CD4-positive, alpha-beta T cell treated with Interleukin-10 for 1 hour (primary cell): ENCODE measurements around the gene GRM1.

Experiments used
- DNase-seq: peaks from one replicate; pipeline ENCODE4 v3.0.0-alpha.2; 2020

GRM1 gene

DNA sequence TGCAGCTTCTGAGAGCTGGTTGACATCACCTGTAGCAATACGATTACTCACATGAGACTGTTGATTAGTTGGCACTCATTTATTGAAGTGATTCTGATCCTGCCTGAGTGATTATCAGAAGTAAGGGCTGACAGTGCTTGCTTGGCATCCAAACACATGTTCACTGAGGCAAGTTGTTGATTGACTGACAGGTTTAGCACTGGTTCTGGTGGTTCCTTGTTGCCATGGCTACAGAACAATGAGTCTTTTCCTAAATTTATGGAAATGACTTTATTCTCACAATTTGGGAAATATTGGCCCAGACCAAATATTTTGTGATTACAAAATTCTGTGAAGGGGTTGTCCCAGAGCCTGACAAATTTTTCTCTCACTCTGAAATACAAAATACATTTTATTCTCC lies 368.8 kb downstream of the GRM1 start:
- DNase-seq, result no peak

DNA sequence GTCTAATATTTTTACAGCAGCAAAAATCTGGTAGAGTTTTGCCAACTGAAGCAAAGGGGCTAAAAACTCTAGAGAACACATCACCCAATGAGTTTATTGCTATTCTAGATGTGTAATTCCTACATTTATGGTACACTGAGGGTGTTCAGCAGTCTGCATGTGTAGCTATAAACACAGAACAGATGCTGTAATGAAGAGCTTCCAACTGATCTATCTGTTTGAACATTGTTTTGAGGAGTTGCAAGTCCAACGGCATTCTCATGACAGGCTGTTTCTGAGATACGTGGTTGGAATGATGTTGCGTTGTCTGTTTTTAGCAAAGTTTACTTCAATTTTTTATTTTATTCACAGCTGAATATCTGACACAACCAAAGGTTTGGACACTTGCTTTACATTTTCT lies 373.6 kb downstream of the GRM1 start:
- DNase-seq, result no peak

DNA sequence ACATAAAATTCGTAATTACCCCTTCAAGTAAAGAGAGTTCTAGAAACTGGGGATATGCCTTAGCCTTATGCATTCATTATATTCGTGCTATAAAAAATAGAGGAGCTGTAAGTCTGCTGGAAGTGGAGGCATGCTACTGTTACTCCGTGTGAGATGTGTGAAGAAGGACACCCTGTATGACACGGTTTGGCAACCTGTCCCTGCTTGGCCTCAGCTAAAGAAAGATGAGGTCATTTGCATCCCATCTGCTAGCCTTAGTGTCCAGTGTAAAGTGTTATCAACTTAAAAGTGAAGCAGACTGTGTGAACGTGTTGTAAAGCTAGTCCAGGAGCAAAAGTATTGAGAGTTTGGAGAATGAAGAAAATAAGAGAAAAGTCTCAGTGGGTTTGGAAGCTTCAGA lies 379.7 kb downstream of the GRM1 start:
- DNase-seq, result no peak

DNA sequence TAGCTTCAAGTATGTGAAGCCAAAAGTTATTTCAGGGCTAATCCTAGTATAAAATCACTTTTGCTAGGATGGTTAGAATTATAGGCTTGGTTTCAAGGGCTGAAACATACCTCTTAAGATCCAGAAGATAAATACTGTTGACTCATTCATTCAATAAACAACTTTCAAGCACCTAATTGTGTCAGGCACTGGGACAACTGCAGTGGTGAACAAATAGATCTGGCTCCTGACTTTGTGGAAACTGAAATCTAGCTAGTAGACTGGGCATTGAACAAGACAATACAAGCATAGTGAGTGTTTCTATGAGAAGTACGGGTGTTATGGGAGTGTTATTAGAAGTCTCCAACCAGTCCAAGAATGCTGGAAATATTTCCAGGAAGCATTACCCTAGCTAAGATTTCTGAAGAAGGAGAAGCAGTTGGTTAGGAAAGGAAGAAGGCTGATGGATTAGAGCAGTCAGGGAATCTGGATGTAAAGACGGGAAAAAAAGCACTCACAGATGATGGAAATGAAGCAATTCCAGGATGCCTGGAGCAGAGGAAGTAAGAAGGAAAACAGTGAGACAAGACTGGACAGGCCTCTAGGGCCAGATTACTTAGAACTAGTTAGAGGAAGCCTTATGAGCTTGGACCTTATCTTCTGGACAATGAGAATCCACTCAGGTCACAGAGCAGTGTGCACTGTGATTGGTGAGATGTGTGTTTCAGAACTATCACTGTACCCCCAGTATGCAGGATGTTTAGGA lies 382.2 kb downstream of the GRM1 start:
- no peak for DNase-seq

DNA sequence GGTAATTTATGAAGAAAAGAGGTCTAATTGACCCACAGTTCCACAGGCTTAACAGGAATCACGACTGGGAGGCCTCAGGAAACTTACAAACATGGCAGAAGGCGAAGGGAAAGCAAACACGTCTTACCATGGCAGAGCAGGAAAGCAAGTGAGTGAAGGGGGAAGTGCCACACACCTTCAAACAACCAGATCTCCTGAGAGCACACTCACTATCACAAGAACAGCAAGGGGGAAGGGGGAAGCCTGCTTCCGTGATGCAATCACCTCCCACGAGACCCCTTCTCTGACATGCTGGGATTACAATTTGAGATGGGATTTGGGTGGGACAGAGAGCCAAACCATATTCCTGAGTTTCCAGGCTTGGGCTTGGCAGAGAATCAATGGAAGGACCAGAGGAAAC lies 390.7 kb downstream of the GRM1 start:
- DNase-seq, result no peak

DNA sequence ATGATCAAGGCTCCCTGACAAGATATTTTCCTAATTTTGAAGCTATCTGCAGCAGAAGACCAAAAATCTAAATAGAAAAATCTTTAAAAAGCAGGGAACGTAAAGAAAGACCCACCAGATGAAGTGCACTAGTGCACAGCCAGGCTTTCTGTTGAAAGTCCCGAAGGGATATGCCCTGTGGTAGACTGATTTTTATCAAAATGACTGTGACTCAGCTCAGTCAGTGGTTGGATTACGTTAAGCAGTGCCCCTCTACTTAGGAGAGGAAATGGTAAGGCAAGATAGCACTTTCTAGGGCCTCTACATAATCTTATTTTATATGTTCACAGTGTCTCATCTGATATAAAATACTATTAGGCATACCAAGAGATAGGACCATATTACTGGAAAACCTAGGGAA lies 391.4 kb downstream of the GRM1 start:
- DNase-seq, result no peak

DNA sequence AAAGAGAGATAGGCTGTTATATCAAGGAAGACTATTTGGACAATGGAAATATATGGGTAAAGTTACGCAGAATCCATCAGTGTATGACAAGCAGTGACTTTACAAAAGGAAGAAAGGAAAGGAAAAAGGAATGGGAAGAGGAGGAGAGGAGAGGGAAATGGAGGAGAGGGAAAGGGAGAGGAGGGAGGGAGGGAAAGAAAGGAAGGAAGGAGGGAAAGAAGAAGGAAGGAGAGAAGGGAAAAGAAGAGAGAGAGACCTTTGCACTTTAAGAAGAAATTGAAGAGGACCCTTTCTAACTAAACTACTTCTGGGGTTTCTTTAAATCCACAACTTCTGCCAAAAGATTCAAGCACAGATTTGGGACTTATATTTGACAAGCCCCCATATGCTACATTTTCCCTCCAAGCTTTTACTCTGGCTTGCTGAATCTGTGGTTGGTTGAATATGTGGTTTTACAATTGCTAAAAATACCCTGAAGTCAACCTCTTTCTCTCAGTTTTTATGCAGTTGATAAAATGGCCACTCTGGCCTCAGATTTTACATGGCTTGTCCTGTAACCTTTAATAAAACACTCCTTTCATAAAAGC lies 394.0 kb downstream of the GRM1 start:
- DNase-seq, result no peak

DNA sequence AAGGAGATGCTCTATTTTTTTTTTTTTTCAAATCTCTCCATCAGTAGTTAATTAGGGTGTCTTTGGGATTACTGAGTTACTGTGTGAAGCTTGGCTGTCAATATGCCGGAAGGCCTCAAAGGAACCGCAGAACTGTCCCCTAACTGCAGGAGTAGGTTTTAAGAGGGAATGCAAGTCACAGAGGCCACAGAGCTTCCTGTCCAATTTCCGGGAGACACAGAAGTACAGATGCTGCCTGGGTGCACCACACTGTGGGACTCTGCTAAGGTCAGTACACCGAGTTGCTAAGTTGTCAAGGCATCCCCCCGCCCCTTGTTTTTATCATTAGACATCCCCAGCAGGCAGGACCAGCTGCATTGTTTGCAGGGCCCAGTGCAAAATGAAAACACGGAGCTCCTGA lies 394.6 kb downstream of the GRM1 start:
- DNase-seq, result no peak

DNA sequence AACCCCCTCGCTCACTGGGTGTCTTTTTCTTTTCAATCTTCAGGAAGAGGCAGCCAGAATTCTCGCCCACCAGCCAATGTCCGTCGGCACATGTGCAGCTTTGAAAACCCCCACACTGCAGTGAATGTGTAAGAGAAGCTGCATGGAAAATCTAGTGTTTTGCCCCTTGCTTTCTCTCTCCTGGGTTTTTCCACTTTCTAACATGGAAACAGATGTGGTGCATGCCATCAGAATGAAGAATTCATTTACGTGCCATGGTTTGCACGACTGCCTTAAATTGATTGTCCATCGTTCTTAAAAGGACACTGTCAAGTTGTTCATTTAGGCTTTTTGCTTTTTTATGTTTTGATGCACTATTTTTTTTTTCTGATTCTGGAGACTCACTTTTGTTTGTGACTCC lies 397.7 kb downstream of the GRM1 start:
- no peak for DNase-seq

DNA sequence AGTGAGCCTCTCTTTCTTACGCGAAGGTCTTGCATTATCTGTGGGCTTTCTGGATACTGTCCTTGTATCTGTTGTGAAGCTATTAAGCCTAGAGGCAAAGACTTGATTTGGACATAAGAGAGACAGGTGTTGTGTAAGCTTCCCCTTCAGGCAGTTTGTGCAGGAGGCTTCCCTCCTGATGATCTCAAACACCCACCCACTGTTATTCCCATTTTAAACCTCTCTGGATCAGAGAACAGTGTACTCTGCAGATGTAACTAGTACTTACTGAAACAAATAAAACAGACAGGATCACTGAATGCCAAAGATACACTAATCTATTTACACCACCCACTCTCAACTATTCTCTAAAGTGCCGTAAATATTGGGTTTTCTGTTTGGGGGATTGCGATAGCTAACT lies 401.0 kb downstream of the GRM1 start:
- no peak for DNase-seq

DNA sequence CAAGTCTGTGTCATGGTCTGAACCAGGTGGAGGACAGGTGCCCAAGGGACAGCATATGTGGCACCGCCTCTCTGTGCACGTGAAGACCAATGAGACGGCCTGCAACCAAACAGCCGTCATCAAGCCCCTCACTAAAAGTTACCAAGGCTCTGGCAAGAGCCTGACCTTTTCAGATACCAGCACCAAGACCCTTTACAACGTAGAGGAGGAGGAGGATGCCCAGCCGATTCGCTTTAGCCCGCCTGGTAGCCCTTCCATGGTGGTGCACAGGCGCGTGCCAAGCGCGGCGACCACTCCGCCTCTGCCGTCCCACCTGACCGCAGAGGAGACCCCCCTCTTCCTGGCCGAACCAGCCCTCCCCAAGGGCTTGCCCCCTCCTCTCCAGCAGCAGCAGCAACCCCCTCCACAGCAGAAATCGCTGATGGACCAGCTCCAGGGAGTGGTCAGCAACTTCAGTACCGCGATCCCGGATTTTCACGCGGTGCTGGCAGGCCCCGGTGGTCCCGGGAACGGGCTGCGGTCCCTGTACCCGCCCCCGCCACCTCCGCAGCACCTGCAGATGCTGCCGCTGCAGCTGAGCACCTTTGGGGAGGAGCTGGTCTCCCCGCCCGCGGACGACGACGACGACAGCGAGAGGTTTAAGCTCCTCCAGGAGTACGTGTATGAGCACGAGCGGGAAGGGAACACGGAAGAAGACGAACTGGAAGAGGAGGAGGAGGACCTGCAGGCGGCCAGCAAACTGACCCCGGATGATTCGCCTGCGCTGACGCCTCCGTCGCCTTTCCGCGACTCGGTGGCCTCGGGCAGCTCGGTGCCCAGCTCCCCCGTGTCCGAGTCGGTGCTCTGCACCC lies 405.2 kb downstream of the GRM1 start:
- no peak for DNase-seq

DNA sequence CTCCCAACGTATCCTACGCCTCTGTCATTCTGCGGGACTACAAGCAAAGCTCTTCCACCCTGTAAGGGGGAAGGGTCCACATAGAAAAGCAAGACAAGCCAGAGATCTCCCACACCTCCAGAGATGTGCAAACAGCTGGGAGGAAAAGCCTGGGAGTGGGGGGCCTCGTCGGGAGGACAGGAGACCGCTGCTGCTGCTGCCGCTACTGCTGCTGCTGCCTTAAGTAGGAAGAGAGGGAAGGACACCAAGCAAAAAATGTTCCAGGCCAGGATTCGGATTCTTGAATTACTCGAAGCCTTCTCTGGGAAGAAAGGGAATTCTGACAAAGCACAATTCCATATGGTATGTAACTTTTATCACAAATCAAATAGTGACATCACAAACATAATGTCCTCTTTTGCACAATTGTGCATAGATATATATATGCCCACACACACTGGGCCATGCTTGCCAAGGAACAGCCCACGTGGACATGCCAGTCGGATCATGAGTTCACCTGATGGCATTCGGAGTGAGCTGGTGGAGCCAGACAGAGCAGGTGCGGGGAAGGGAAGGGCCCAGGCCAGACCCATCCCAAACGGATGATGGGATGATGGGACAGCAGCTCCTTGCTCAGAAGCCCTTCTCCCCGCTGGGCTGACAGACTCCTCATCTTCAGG lies 406.0 kb downstream of the GRM1 start:
- no peak for DNase-seq

DNA sequence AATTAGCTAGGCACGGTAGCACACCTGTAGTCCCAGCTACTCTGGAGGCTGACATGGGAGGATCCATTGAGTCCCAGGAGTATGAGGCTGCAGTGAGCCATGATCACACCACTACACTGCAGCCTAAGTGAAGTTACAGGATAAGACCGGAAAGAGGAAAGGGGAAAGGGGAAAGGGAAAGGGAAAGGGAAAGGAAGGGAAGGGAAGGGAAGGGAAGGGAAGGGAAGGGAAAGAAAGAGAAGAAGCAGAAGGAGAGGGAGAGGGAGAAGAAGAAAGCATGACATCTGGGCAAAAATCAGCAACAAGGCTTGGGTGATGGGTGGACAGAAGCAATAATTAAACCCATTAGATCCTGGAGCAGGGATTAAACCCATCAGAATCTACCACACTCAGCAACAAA lies 413.0 kb downstream of the GRM1 start:
- DNase-seq, result no peak

DNA sequence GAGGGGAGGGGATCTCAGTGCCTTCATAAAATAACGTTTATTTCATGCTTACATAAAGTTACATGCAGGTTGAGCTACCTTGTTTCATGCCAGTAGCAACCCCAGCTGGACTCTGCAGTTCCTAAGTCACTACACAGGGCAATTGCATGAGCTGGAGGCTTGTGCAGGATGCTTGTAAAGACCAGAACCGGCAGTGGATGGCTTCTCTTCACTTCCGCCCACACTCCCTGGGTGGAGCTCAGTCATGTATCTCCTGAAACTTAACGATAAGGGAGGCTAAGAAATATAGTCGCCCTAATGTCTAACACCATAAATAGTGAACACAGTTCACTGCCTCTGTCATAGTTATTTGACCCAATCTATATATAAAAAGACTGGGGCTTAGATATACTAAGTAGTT lies 415.3 kb downstream of the GRM1 start:
- no peak for DNase-seq

DNA sequence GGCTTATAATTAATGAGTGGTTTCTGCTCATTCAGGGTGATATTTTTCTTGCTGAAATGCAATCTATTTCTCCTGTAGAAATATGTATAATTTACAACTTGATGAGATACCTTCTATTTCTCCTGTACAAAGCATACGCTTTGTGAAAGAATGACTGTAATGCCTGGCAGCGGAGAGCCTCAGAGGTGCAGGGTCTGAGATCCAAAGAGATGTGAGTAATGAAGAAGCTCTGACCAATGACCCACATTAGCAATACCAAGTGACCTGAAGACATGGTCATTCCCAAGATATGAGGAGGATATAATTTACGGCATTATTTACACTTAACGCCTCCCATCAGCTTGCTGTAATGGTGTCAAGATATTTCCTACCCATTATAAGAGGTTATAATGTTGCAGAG lies 416.4 kb downstream of the GRM1 start:
- no peak for DNase-seq

DNA sequence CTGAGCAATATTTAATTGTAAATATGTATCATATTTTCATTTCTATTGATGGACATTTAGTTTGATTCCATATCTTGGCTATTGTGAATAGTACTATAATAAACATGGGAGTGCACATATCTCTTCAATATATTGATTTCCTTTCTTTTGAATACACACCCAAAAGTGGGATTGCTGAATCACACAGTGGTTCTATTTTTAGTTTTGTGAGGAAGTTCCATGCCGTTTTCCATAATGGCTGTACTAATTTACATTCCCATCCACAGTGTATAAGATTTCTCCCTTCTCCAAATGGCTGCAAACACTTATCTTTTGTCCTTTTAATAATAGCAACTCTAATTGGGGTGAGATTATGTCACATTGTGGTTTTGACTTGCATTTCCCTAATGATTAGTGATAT lies 428.0 kb downstream of the GRM1 start:
- no peak for DNase-seq

DNA sequence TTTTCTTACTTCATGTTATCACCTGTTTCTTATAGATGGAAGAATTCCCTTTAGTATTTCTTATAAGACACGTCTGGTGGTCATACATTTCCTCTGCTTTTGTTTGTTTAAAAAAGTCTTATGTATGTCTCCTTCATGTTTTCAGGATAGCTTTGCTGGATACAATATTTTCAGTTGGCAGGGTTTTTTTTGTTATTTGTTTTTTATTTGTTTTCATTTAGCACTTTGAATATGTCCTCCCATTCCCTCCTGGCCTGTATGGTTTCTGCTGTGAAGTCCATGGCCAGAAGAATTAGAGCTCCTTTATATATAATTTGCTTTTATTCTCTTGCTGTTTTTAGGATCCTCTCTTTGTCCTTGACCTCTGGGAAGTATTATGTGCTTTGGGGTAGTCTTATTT lies 432.1 kb downstream of the GRM1 start:
- DNase-seq, result no peak

DNA sequence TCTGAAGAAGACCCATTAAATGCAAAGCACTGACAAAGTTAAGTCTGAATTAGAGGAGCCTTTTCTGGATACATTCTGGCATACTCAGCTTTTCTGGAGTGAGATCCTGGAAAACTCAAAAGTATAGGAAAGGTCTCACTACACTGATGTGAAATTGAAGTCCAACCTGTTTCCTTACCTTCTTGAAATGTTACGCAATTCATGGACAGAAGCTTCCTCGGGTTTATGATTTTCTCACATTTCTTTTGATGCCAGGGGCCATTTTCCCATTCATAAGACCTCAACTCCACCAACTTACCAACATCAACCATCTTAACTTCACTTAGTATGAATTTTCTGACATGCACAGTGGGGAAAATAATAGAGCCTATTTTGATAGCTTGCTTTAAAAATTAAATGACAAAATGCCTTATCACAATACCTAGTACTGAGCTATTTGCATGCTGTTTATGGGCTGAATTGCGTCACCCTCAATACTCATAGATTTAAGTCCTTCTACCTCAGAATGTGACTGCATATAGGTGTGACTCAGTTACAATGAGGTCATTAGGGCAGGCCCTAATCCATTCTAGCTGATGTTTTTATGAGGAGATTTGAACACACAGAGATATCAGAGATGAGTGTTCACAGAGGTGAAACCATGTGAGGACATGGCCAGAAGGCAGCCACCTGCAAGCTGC lies 441.4 kb downstream of the GRM1 start:
- no peak for DNase-seq

DNA sequence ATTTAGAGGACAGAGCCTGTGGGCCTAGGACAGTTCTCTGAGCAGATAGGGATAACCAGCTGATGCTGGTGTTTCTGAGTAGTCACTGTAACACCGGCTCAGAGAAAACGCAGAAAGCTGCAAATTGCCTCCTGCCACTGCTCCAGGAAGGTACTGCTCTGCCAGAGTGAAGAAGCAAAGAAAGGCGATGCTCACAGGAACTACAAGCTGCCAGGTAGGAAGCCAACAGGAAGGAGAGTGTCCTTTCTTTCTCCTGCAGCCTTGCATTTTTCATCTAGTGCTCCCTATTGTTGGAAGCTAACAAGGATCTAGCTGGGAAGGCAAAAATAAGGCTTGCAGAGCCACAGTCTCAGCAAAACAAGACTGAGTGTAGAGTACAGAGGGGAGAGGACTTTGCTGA lies 444.1 kb downstream of the GRM1 start:
- DNase-seq, result no peak

DNA sequence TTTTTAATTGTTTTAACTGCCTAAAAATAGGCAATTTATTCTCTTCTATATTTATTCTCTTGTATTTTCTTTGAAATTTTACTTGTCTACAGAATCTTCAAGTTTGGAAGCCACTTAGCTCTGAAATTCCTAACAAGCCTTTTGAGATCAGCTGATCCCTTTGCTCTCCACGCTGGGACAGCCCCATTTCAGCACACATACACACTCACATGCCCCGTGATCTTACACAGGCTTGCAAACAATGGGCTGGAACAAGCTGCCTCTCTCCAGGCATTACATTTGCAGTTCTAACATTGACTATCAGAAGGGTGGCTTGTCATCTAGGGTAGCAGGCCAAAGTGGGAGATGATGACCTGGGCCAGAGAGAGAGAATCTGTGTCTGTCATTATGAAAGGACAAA lies 452.7 kb downstream of the GRM1 start:
- no peak for DNase-seq

DNA sequence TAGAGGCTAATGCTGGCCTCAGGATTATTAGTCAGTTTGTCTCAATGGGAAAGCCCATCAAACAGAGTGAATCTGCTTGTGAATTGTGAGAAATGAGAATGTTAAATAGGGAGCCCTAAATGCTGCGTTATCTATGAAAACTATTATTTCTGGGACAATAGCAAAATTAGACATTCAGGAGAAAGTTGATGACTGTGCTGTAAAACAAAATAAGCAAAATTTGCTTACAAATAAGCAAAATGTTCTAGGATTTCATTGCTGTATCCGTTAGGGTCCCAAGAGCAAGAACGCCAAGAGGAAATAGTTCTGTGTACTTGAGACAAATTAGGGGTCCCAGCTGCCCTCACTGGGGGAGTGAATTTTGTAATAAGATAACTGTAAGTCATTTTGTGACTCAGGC lies 455.5 kb downstream of the GRM1 start:
- DNase-seq, result no peak
